Measurements from ENCODE around the gene CRYBA1.

- no peak for TF ChIP-seq CTCF (IDR thresholded peaks at IDR 0.05)
- TF ChIP-seq POLR2A (IDR thresholded peaks at IDR 0.05): no peak
Observed at GRCh38 chr17:29278692-29279091, 32.0 kb downstream of the CRYBA1 start.
